ENCODE measurements around the gene NTN1. TPM values are rescaled to one million over a fixed set of nuclear protein-coding genes. Genes with fewer than 3 reads are reported as not detected.

The NTN1 gene
- total and polyA plus RNA-seq, 2 of the 13 experiments (the other 11 are each of a cell fraction or from before 2014, with no cell fraction given): 0.04 to 0.05 TPM

DNA sequence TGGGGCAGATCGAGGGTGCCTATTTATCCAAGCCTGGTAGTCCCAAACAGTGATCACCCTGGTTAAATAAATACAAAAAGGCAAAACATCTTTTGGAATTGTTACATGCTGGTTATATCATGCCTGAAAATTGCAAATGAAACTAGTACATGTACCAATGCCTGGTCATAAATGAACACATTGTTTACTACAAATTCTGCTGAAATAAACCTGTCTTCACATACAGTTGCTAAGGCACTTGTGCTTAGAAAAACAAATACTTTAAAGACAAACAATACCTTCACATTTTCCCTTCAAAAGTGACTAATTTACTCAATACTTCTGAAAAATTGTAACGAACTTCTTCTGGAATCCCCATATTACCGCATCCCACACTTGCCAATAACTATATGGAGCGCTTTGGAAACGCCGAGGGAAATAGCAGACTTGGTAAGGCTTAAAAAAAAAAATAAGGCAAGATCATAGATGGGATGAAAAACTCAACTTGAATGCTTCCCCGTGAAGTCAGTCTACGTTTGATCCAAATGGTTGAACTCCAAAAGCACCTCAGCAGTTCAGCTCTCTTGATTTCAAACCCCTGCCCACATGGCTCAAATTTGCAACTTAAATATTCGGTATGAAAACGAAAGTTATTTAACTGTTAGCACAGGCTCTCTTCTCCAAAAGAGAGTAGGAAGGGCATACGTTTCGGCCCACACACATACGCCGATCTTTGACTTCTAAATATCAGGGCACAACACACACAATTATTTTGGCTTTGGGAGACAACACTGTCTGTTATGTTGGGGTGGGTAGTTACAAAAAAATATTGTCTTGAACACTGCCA lies 264.5 kb downstream of the NTN1 start:
- no peak for TF ChIP-seq XBP1 (CRISPR knock-in tag; IDR thresholded peaks at IDR 0.05)
- TF ChIP-seq, protein P1, sequence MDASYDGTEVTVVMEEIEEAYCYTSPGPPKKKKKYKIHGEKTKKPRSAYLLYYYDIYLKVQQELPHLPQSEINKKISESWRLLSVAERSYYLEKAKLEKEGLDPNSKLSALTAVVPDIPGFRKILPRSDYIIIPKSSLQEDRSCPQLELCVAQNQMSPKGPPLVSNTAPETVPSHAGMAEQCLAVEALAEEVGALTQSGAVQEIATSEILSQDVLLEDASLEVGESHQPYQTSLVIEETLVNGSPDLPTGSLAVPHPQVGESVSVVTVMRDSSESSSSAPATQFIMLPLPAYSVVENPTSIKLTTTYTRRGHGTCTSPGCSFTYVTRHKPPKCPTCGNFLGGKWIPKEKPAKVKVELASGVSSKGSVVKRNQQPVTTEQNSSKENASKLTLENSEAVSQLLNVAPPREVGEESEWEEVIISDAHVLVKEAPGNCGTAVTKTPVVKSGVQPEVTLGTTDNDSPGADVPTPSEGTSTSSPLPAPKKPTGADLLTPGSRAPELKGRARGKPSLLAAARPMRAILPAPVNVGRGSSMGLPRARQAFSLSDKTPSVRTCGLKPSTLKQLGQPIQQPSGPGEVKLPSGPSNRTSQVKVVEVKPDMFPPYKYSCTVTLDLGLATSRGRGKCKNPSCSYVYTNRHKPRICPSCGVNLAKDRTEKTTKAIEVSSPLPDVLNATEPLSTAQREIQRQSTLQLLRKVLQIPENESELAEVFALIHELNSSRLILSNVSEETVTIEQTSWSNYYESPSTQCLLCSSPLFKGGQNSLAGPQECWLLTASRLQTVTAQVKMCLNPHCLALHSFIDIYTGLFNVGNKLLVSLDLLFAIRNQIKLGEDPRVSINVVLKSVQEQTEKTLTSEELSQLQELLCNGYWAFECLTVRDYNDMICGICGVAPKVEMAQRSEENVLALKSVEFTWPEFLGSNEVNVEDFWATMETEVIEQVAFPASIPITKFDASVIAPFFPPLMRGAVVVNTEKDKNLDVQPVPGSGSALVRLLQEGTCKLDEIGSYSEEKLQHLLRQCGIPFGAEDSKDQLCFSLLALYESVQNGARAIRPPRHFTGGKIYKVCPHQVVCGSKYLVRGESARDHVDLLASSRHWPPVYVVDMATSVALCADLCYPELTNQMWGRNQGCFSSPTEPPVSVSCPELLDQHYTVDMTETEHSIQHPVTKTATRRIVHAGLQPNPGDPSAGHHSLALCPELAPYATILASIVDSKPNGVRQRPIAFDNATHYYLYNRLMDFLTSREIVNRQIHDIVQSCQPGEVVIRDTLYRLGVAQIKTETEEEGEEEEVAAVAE (CRISPR knock-in tag; IDR thresholded peaks at IDR 0.05; ENCODE audit: borderline replicate concordance): no peak
- no peak for TF ChIP-seq BRD4 (CRISPR knock-in tag; IDR thresholded peaks at IDR 0.05)
- TF ChIP-seq ZNF749 (CRISPR knock-in tag; IDR thresholded peaks at IDR 0.05; ENCODE audit: borderline replicate concordance): no peak
- 89% methylated on average over 14 of the region's 14 CpGs for WGBS (ENCODE audit: low lambda C conversion rate)

More for the DNA sequence above, 264.5 kb downstream of the NTN1 start:
- Histone ChIP-seq H3K4me3 (replicated peaks in 1 of 3; ENCODE audit: insufficient read depth in 1 of 3, low read depth in 2 of 3, low read length in 3 of 3) (no peak overlapping the region), H3K27ac (ENCODE audit: extremely low read length, insufficient read depth, low read length) (no peak overlapping the region), H3K9me3 (ENCODE audit: low read length) (no peaks in the 10 kb centered on the region), H3K4me1 (ENCODE audit: insufficient read depth, low read length) (no peaks in the 10 kb centered on the region), H3K27me3 (ENCODE audit: control insufficient read depth in 1 of 2, insufficient read depth in 2 of 2, low read length in 2 of 2) (no peaks in the 10 kb centered on the region), H3K79me2 (ENCODE audit: insufficient read depth, low read length) (no peaks in the 10 kb centered on the region), H3K4me2 (ENCODE audit: low read depth, low read length) (no peak overlapping the region), H3K36me3 (replicated peaks in 1 of 2; ENCODE audit: control insufficient read depth in 1 of 2, insufficient read depth in 2 of 2, low read length in 2 of 2) (no peaks in the 10 kb centered on the region), H3K9ac (ENCODE audit: insufficient read depth, low read depth, low read length) (no peak overlapping the region), H4K20me1 (ENCODE audit: insufficient read depth, low read length) (no peaks in the 10 kb centered on the region), H2AFZ (ENCODE audit: low read length) (no peak overlapping the region)
- in situ Hi-C loops (cut with HindIII; ENCODE audit: extremely low pct_ligation_motif_present, low pct_unique_long_range_greater_than_20kb): loop anchor here (25.0 kb wide), 1 partner anchor 299 kb away; no protein-coding TSS in a partner anchor
- no TSS peak for BruUV-seq (replicated peaks)
- no peak for ATAC-seq
- no peak for DNase-seq (ENCODE audit: low spot score)
- ChIA-PET POLR2A (no interaction called here), CTCF (ENCODE audit: low intra/inter-chr PET ratio, low total read pairs) (no interaction called here)
- no peak for FAIRE-seq
- intact Hi-C loops (cut with micrococcal nuclease; ENCODE audit: unreplicated experiment): no loop called here

Measured in HepG2 (cell line).